B cell (primary cell): Measurements from ENCODE around the gene HOXD10. TPM values are rescaled to one million over a fixed set of nuclear protein-coding genes. Genes with fewer than 3 reads are reported as not detected.

ENCODE experiments used
- ATAC-seq: fragments of 200-7000 bp; cut with Tn5 transposase; one replicate; pipeline ENCODE4 v1.10.0; 2021; ENCODE audit warnings: low read depth, mild to moderate bottlenecking, moderate number of reproducible peaks, moderate library complexity
- CTCF ChIA-PET: fragments of 350-600 bp; sonication (Branson Sonifier 250); formaldehyde crosslinking; loops from one replicate; lab custom pipeline; 2021; ENCODE audit warnings: antibody characterized with exemption, inconsistent platforms; lab: Charles Lee
- POLR2A ChIA-PET: fragments of 350-600 bp; sonication (Branson Sonifier 250); formaldehyde crosslinking; loops from one replicate; lab custom pipeline; 2021; ENCODE audit warnings: antibody characterized with exemption; lab: Charles Lee
- DNase-seq: peaks from one replicate; pipeline ENCODE4 v3.0.0; 2013
- H2AFZ ChIP-seq: 2 replicates; pipeline ENCODE4 v1.6.1; 2012; ENCODE audit warnings: mild to moderate bottlenecking, low read depth, low read length; ENCODE audit not compliant: insufficient read depth, poor library complexity, severe bottlenecking
- H3K27ac ChIP-seq, 2 donors: 1 replicate in 1 of 2; 2 replicates in 1 of 2; pipeline ENCODE4 v1.5.1; 2012 to 2013; ENCODE audit warnings: low read length in 2 of 2, mild to moderate bottlenecking in 2 of 2, moderate library complexity in 1 of 2
- H3K27me3 ChIP-seq, 4 experiments: fragments of 200-600 bp in 1 of 4; sonication (generic) in 1 of 4; replicated peaks in 1 of 4; 1 replicate in 2 of 4; 2 replicates in 2 of 4; pipeline versions ENCODE4 v1.6.1 to v1.7.0; 2013 to 2016; ENCODE audit warnings: low read length in 3 of 4, mild to moderate bottlenecking in 2 of 4, mixed read lengths in 1 of 4, moderate library complexity in 1 of 4; ENCODE audit not compliant: insufficient read depth in 4 of 4, control insufficient read depth in 3 of 4; ENCODE audit errors: control extremely low read depth in 1 of 4
- H3K36me3 ChIP-seq, 2 experiments: replicated peaks in 1 of 2; 1 replicate in 1 of 2; 2 replicates in 1 of 2; pipeline versions ENCODE4 v1.6.1 to v1.7.1; 2013; ENCODE audit warnings: low read length in 1 of 2; ENCODE audit not compliant: insufficient read depth in 2 of 2, control insufficient read depth in 1 of 2; ENCODE audit errors: control extremely low read depth in 1 of 2, extremely low read depth in 1 of 2
- H3K4me1 ChIP-seq, 2 donors: fragments of 200-600 bp in 1 of 2; sonication (generic) in 1 of 2; 1 replicate in 1 of 2; 2 replicates in 1 of 2; pipeline versions ENCODE4 v1.5.1 to v1.6.1; 2013 to 2017; ENCODE audit warnings: low read length in 2 of 2; ENCODE audit not compliant: control insufficient read depth in 2 of 2, insufficient read depth in 2 of 2
- H3K4me2 ChIP-seq: replicated peaks from 2 replicates; pipeline ENCODE3; 2012; ENCODE audit warnings: mild to moderate bottlenecking, low read depth, low read length; ENCODE audit not compliant: poor library complexity, severe bottlenecking
- H3K4me3 ChIP-seq, 5 experiments: fragments of 200-600 bp in 1 of 5; sonication (generic) in 1 of 5; 1 replicate in 3 of 5; 2 replicates in 2 of 5; pipeline versions ENCODE4 v1.5.1 to v1.7.0; 2011 to 2016; ENCODE audit warnings: low read length in 4 of 5, mild to moderate bottlenecking in 4 of 5, low read depth in 2 of 5, control low read depth in 1 of 5, moderate library complexity in 1 of 5; ENCODE audit not compliant: insufficient read depth in 1 of 5; ENCODE audit errors: control extremely low read depth in 1 of 5, extremely low read depth in 1 of 5
- H3K79me2 ChIP-seq: fragments of 200-600 bp; sonication (generic); one replicate; pipeline ENCODE4 v1.6.0; 2016; ENCODE audit warnings: low read length; ENCODE audit not compliant: control insufficient read depth, insufficient read depth
- H3K9ac ChIP-seq: fragments of 200-600 bp; sonication (generic); 2 replicates; pipeline ENCODE4 v1.6.1; 2017; ENCODE audit warnings: mild to moderate bottlenecking, low read length, moderate library complexity
- H3K9me3 ChIP-seq, 3 donors: one replicate each; pipeline versions ENCODE4 v1.6.1 to v1.7.1; 2013; ENCODE audit warnings: low read length in 2 of 3; ENCODE audit not compliant: control insufficient read depth in 2 of 3, insufficient read depth in 1 of 3; ENCODE audit errors: control extremely low read depth in 1 of 3
- H4K20me1 ChIP-seq: 2 replicates; pipeline ENCODE4 v1.6.0; 2012; ENCODE audit warnings: mild to moderate bottlenecking, low read length; ENCODE audit not compliant: insufficient read depth, control insufficient read depth, poor library complexity, severe bottlenecking
- H3K27ac Mint-ChIP-seq: one replicate; pipeline ENCODE4 v1.8.0; 2021; ENCODE audit warnings: mixed read lengths
- H3K27me3 Mint-ChIP-seq: one replicate; pipeline ENCODE4 v1.8.0; 2021; ENCODE audit warnings: mixed read lengths
- H3K4me1 Mint-ChIP-seq: one replicate; pipeline ENCODE4 v1.8.0; 2021; ENCODE audit warnings: mixed read lengths
- H3K4me3 Mint-ChIP-seq: one replicate; pipeline ENCODE4 v1.8.0; 2021; ENCODE audit warnings: mixed read lengths
- H3K9me3 Mint-ChIP-seq: one replicate; pipeline ENCODE4 v1.8.0; 2022; ENCODE audit warnings: mixed read lengths; ENCODE audit not compliant: insufficient read depth
- CTCF ChIP-seq: fragments of 200-600 bp; IDR thresholded peaks from one replicate; pipeline ENCODE4 v1.8.0; 2022; ENCODE audit warnings: antibody characterized with exemption, mild to moderate bottlenecking
- EZH2 ChIP-seq: IDR thresholded peaks from 2 replicates; pipeline ENCODE4 v1.6.1; 2012; ENCODE audit warnings: borderline replicate concordance, low read depth, mild to moderate bottlenecking, moderate library complexity, low read length; ENCODE audit not compliant: insufficient read depth, poor library complexity, severe bottlenecking
- WGBS: methylation state at CpG from one replicate; pipeline ENCODE4 v1.1.5; 2013; ENCODE audit warnings: missing lambda C conversion rate; ENCODE audit not compliant: insufficient coverage; 5-methylcytosine and 5-hydroxymethylcytosine counted together
- intact Hi-C: fragments of 100-400 bp; cut with micrococcal nuclease; formaldehyde crosslinking; loops from one replicate; pipeline ENCODE4 v1.10.0; 2022
- polyA plus RNA-seq: library from polyadenylated mRNA; depleted of rRNA; stranded (reverse); fragments of >200 nt; gene quantifications from 2 replicates; pipeline ENCODE4 v1.2.3, GENCODE V29; 2012
- total RNA-seq, 2 donors: library from RNA; stranded (reverse); fragments of 120-200 nt in 1 of 2; gene quantifications; 1 replicate in 1 of 2; 2 replicates in 1 of 2; pipeline versions ENCODE4 v1.2.3 to v1.2.4, GENCODE V29; 2013 to 2022

HOXD10 gene
- total and polyA plus RNA-seq, 2 donors (not counting 1 experiment from before 2014, with no cell fraction given): not detected

- CTCF ChIA-PET: no interaction called here
- Mint-ChIP-seq H3K9me3 (peaks cover 4% of the 10 kb centered on the region), H3K4me3 (peak within 1 kb of the TSS; percentile 66), H3K27ac (peak within 1 kb of the TSS; percentile 50), H3K27me3 (peaks cover 84% of the 10 kb centered on the region), H3K4me1 (peaks cover 14% of the 10 kb centered on the region)
- ATAC-seq (no peak), DNase-seq (no peak)
- POLR2A ChIA-PET: no interaction called here
- Histone ChIP-seq H3K9ac (no peak within 1 kb of the TSS), H3K4me3 (peak within 1 kb of the TSS in 2 of 5 experiments; percentile 8 to 29), H3K4me2 (peak within 1 kb of the TSS; percentile 67), H4K20me1 (no peaks in the 10 kb centered on the region), H2AFZ (no peak within 1 kb of the TSS), H3K4me1 (peaks cover 3 to 34% of the 10 kb centered on the region in 2 donors), H3K27me3 (peaks cover 0 to 91% (median 61%) of the 10 kb centered on the region in 4 experiments), H3K79me2 (no peaks in the 10 kb centered on the region), H3K27ac (no peak within 1 kb of the TSS), H3K9me3 (peaks cover 0 to 45% (median 0%) of the 10 kb centered on the region in 3 donors), H3K36me3 (no peaks in the 10 kb centered on the region)
- TF ChIP-seq CTCF: no peak
- TF ChIP-seq EZH2: no peak
- intact Hi-C loops: no loop called here
- 9% methylated on average over 63 of the region's 85 CpGs for WGBS
Observed at GRCh38 chr2:176106581-176107539, 9.7 kb upstream of the HOXD10 start, which contains the start of gene HOXD11. TSS of gene HOXD11 (plus strand) at chr2:176107280. CDS start at chr2:176107356, 76 bp downstream.

GRCh38 chr2:176107731-176108181, 8.8 kb upstream of the HOXD10 start:
- CTCF ChIA-PET: no interaction called here
- intact Hi-C loops: no loop called here
- no peak overlapping the region for H3K27ac ChIP-seq
- no peak overlapping the region for H3K27ac Mint-ChIP-seq
- peaks cover 14% of the 10 kb centered on the region for H3K4me1 Mint-ChIP-seq
- no peak overlapping the region for H3K9ac ChIP-seq
- POLR2A ChIA-PET: no interaction called here
- H3K27me3 Mint-ChIP-seq: peaks cover 82% of the 10 kb centered on the region
- no peak for TF ChIP-seq CTCF
- TF ChIP-seq EZH2: no peak
- H3K4me2 ChIP-seq: peak overlapping the region; percentile 15
- no peak overlapping the region for H2AFZ ChIP-seq
- H3K9me3 ChIP-seq: peaks cover 0 to 54% (median 0%) of the 10 kb centered on the region in 3 donors
- peaks cover 0 to 91% (median 58%) of the 10 kb centered on the region in 4 experiments for H3K27me3 ChIP-seq
- H3K4me3 ChIP-seq: no peak overlapping the region
- no peaks in the 10 kb centered on the region for H4K20me1 ChIP-seq
- no peak for ATAC-seq
- H3K36me3 ChIP-seq: no peaks in the 10 kb centered on the region
- no peak overlapping the region for H3K4me3 Mint-ChIP-seq
- H3K79me2 ChIP-seq: no peaks in the 10 kb centered on the region
- 11% methylated on average over 46 of the region's 59 CpGs for WGBS
- H3K4me1 ChIP-seq: peaks cover 3 to 34% of the 10 kb centered on the region in 2 donors
- H3K9me3 Mint-ChIP-seq: peaks cover 4% of the 10 kb centered on the region
- DNase-seq: no peak
